ENCODE data around the gene TAF12. TPM values are rescaled to one million over a fixed set of nuclear protein-coding genes. Genes with fewer than 3 reads are reported as not detected.

Gene TAF12
- total and polyA plus RNA-seq, 4 donors = 9.5 to 14.5 (median 11.9) TPM

- no peak for DNase-seq (ENCODE audit: low spot score)
- H3K9me3 ChIP-seq (ENCODE audit: control insufficient read depth in 4 of 4, low read length in 3 of 4) = no peaks in the 10 kb centered on the region
- H3K36me3 ChIP-seq (ENCODE audit: control insufficient read depth in 4 of 4, insufficient read depth in 3 of 4, low read depth in 1 of 4, low read length in 3 of 4) = peaks cover 2 to 10% (median 4%) of the 10 kb centered on the region in 4 donors
Measured at GRCh38 chr1:28680151-28680550, 37.3 kb upstream of the TAF12 start.

More at GRCh38 chr1:28680151-28680550, 37.3 kb upstream of the TAF12 start:
- H3K27me3 ChIP-seq (ENCODE audit: control insufficient read depth in 4 of 4, insufficient read depth in 4 of 4, low read length in 3 of 4) = no peaks in the 10 kb centered on the region
- WGBS = 97% methylated on average over 4 of the region's 4 CpGs
- H3K4me3 ChIP-seq (ENCODE audit: low read depth in 1 of 3, low read length in 3 of 3) = no peak overlapping the region
- no peak overlapping the region for H3K9ac ChIP-seq (ENCODE audit: low read depth in 1 of 2, low read length in 2 of 2)
- TF ChIP-seq EGR1 (IDR thresholded peaks at IDR 0.05; ENCODE audit: low read depth in 2 of 2) (no peak), ZBTB33 (IDR thresholded peaks at IDR 0.05) (no peak), RXRA (IDR thresholded peaks at IDR 0.05) (no peak), FOXA2 (IDR thresholded peaks at IDR 0.05) (no peak), RAD21 (IDR thresholded peaks at IDR 0.05) (no peak), TAF1 (conservative IDR thresholded peaks at IDR 0.05) (no peak), SP1 (IDR thresholded peaks at IDR 0.05) (no peak), MAX (IDR thresholded peaks at IDR 0.05) (no peak), FOXA1 (IDR thresholded peaks at IDR 0.05) (no peak), NR2F2 (IDR thresholded peaks at IDR 0.05) (no peak), HNF4G (IDR thresholded peaks at IDR 0.05) (no peak), GABPA (IDR thresholded peaks at IDR 0.05 in 1 of 2, conservative IDR thresholded peaks at IDR 0.05 in 1 of 2) (no peak), JUND (IDR thresholded peaks at IDR 0.05) (no peak), HNF4A (conservative IDR thresholded peaks at IDR 0.05) (no peak)
- TF ChIP-seq, protein P1, sequence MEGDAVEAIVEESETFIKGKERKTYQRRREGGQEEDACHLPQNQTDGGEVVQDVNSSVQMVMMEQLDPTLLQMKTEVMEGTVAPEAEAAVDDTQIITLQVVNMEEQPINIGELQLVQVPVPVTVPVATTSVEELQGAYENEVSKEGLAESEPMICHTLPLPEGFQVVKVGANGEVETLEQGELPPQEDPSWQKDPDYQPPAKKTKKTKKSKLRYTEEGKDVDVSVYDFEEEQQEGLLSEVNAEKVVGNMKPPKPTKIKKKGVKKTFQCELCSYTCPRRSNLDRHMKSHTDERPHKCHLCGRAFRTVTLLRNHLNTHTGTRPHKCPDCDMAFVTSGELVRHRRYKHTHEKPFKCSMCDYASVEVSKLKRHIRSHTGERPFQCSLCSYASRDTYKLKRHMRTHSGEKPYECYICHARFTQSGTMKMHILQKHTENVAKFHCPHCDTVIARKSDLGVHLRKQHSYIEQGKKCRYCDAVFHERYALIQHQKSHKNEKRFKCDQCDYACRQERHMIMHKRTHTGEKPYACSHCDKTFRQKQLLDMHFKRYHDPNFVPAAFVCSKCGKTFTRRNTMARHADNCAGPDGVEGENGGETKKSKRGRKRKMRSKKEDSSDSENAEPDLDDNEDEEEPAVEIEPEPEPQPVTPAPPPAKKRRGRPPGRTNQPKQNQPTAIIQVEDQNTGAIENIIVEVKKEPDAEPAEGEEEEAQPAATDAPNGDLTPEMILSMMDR (IDR thresholded peaks at IDR 0.05; ENCODE audit: low read depth, low read length, missing input control) = no peak
- TF ChIP-seq, protein P2, sequence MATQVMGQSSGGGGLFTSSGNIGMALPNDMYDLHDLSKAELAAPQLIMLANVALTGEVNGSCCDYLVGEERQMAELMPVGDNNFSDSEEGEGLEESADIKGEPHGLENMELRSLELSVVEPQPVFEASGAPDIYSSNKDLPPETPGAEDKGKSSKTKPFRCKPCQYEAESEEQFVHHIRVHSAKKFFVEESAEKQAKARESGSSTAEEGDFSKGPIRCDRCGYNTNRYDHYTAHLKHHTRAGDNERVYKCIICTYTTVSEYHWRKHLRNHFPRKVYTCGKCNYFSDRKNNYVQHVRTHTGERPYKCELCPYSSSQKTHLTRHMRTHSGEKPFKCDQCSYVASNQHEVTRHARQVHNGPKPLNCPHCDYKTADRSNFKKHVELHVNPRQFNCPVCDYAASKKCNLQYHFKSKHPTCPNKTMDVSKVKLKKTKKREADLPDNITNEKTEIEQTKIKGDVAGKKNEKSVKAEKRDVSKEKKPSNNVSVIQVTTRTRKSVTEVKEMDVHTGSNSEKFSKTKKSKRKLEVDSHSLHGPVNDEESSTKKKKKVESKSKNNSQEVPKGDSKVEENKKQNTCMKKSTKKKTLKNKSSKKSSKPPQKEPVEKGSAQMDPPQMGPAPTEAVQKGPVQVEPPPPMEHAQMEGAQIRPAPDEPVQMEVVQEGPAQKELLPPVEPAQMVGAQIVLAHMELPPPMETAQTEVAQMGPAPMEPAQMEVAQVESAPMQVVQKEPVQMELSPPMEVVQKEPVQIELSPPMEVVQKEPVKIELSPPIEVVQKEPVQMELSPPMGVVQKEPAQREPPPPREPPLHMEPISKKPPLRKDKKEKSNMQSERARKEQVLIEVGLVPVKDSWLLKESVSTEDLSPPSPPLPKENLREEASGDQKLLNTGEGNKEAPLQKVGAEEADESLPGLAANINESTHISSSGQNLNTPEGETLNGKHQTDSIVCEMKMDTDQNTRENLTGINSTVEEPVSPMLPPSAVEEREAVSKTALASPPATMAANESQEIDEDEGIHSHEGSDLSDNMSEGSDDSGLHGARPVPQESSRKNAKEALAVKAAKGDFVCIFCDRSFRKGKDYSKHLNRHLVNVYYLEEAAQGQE (IDR thresholded peaks at IDR 0.05) = no peak
- no peak overlapping the region for H3K27ac ChIP-seq (ENCODE audit: low read depth in 1 of 2, low read length in 2 of 2)
- H3K4me1 ChIP-seq (ENCODE audit: control insufficient read depth in 4 of 4, insufficient read depth in 4 of 4, low read length in 3 of 4) = no peaks in the 10 kb centered on the region

Data from liver (tissue), 9 donors.